Measurements from ENCODE around the gene CD22.

Gene CD22

GRCh38 chr19:35322014-35322413 is 7.0 kb upstream of the CD22 start:
- no peak overlapping the region for H3K9ac ChIP-seq (ENCODE audit: low read length)
- no peaks in the 10 kb centered on the region for H3K4me1 ChIP-seq (ENCODE audit: low read length)

DNA sequence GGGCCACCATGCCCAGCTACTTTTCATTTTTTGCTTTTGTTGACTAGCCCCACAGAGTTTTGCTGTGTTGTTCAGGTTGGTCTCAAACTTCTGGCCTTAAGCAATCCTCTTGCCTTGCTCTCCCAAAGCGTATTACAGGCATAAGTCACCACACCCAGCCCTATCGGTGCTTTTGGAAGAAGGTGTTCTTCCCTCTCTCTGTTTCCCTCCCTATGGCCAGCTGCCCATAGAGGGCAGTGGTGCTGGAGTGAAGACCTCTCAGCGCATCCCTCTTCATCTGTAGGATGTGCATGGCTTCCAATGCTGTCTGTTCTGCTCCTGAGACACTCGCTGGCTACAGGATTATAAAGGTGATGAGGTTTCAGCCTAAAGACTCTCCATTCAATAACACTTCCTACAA is 1.3 kb upstream of the CD22 start:
- Histone ChIP-seq H3K4me2 (ENCODE audit: low read depth, low read length) (no peak overlapping the region), H3F3A (ENCODE audit: insufficient read depth, low read length) (no peaks in the 10 kb centered on the region), H4K20me1 (ENCODE audit: insufficient read depth, low read length) (no peaks in the 10 kb centered on the region), H3K9me3 (replicated peaks; ENCODE audit: insufficient read depth, low read length) (no peaks in the 10 kb centered on the region), H3K79me2 (ENCODE audit: low read length) (no peaks in the 10 kb centered on the region), H3K4me3 (ENCODE audit: low read length) (no peak overlapping the region), H3K4me1 (ENCODE audit: low read length) (no peaks in the 10 kb centered on the region), H3K27ac (ENCODE audit: low read length) (no peak overlapping the region), H3K9ac (ENCODE audit: low read length) (no peak overlapping the region), H3K36me3 (replicated peaks; ENCODE audit: insufficient read depth, low read length) (no peaks in the 10 kb centered on the region), H3K27me3 (replicated peaks; ENCODE audit: insufficient read depth, low read length) (peaks cover 80% of the 10 kb centered on the region), H2AFZ (ENCODE audit: low read length) (no peak overlapping the region), H3K9me2 (replicated peaks; ENCODE audit: insufficient read depth, low read length) (no peaks in the 10 kb centered on the region)
- no peak for DNase-seq
- no peak for TF ChIP-seq EZH2phosphoT487 (IDR thresholded peaks at IDR 0.05; ENCODE audit: low read length)
- TF ChIP-seq, protein P1, sequence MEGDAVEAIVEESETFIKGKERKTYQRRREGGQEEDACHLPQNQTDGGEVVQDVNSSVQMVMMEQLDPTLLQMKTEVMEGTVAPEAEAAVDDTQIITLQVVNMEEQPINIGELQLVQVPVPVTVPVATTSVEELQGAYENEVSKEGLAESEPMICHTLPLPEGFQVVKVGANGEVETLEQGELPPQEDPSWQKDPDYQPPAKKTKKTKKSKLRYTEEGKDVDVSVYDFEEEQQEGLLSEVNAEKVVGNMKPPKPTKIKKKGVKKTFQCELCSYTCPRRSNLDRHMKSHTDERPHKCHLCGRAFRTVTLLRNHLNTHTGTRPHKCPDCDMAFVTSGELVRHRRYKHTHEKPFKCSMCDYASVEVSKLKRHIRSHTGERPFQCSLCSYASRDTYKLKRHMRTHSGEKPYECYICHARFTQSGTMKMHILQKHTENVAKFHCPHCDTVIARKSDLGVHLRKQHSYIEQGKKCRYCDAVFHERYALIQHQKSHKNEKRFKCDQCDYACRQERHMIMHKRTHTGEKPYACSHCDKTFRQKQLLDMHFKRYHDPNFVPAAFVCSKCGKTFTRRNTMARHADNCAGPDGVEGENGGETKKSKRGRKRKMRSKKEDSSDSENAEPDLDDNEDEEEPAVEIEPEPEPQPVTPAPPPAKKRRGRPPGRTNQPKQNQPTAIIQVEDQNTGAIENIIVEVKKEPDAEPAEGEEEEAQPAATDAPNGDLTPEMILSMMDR (IDR thresholded peaks at IDR 0.05; ENCODE audit: low read length) = peak; percentile 21
- no peak for TF ChIP-seq EZH2 (optimal IDR thresholded peaks at IDR 0.05; ENCODE audit: low read depth, low read length)

More at GRCh38 chr19:35322014-35322413, 7.0 kb upstream of the CD22 start:
- no peaks in the 10 kb centered on the region for H3K36me3 ChIP-seq (replicated peaks; ENCODE audit: insufficient read depth, low read length)
- peaks cover 74% of the 10 kb centered on the region for H3K27me3 ChIP-seq (replicated peaks; ENCODE audit: insufficient read depth, low read length)
- DNase-seq = no peak
- no peaks in the 10 kb centered on the region for H4K20me1 ChIP-seq (ENCODE audit: insufficient read depth, low read length)
- H3F3A ChIP-seq (ENCODE audit: insufficient read depth, low read length) = no peaks in the 10 kb centered on the region
- H3K79me2 ChIP-seq (ENCODE audit: low read length) = no peaks in the 10 kb centered on the region
- H3K4me3 ChIP-seq (ENCODE audit: low read length) = no peak overlapping the region
- H3K9me3 ChIP-seq (replicated peaks; ENCODE audit: insufficient read depth, low read length) = no peaks in the 10 kb centered on the region
- H3K4me2 ChIP-seq (ENCODE audit: low read depth, low read length) = no peak overlapping the region
- no peaks in the 10 kb centered on the region for H3K9me2 ChIP-seq (replicated peaks; ENCODE audit: insufficient read depth, low read length)
- no peak overlapping the region for H3K27ac ChIP-seq (ENCODE audit: low read length)
- TF ChIP-seq EZH2phosphoT487 (IDR thresholded peaks at IDR 0.05; ENCODE audit: low read length) = no peak
- TF ChIP-seq, protein P1 (IDR thresholded peaks at IDR 0.05; ENCODE audit: low read length) = no peak
- TF ChIP-seq EZH2 (optimal IDR thresholded peaks at IDR 0.05; ENCODE audit: low read depth, low read length) = no peak
- H2AFZ ChIP-seq (ENCODE audit: low read length) = no peak overlapping the region

GRCh38 chr19:35329323-35329722 is 336 bp downstream of the CD22 start:
- TF ChIP-seq, protein P1 (IDR thresholded peaks at IDR 0.05; ENCODE audit: low read length) = no peak
- TF ChIP-seq EZH2phosphoT487 (IDR thresholded peaks at IDR 0.05; ENCODE audit: low read length) (no peak), EZH2 (optimal IDR thresholded peaks at IDR 0.05; ENCODE audit: low read depth, low read length) (no peak)
- no peak overlapping the region for H3K4me2 ChIP-seq (ENCODE audit: low read depth, low read length)
- H3K79me2 ChIP-seq (ENCODE audit: low read length) = no peaks in the 10 kb centered on the region
- DNase-seq = no peak
- peaks cover 88% of the 10 kb centered on the region for H3K27me3 ChIP-seq (replicated peaks; ENCODE audit: insufficient read depth, low read length)
- no peaks in the 10 kb centered on the region for H3K9me2 ChIP-seq (replicated peaks; ENCODE audit: insufficient read depth, low read length)
- H3F3A ChIP-seq (ENCODE audit: insufficient read depth, low read length) = no peaks in the 10 kb centered on the region
- H3K36me3 ChIP-seq (replicated peaks; ENCODE audit: insufficient read depth, low read length) = no peaks in the 10 kb centered on the region
- no peak overlapping the region for H3K27ac ChIP-seq (ENCODE audit: low read length)
- no peaks in the 10 kb centered on the region for H3K9me3 ChIP-seq (replicated peaks; ENCODE audit: insufficient read depth, low read length)
- H3K4me1 ChIP-seq (ENCODE audit: low read length) = no peaks in the 10 kb centered on the region
- no peaks in the 10 kb centered on the region for H4K20me1 ChIP-seq (ENCODE audit: insufficient read depth, low read length)
- H2AFZ ChIP-seq (ENCODE audit: low read length) = no peak overlapping the region
- H3K9ac ChIP-seq (ENCODE audit: low read length) = no peak overlapping the region
- H3K4me3 ChIP-seq (ENCODE audit: low read length) = no peak overlapping the region
